ENCODE data around the gene GRAP.

GRAP gene

DNA sequence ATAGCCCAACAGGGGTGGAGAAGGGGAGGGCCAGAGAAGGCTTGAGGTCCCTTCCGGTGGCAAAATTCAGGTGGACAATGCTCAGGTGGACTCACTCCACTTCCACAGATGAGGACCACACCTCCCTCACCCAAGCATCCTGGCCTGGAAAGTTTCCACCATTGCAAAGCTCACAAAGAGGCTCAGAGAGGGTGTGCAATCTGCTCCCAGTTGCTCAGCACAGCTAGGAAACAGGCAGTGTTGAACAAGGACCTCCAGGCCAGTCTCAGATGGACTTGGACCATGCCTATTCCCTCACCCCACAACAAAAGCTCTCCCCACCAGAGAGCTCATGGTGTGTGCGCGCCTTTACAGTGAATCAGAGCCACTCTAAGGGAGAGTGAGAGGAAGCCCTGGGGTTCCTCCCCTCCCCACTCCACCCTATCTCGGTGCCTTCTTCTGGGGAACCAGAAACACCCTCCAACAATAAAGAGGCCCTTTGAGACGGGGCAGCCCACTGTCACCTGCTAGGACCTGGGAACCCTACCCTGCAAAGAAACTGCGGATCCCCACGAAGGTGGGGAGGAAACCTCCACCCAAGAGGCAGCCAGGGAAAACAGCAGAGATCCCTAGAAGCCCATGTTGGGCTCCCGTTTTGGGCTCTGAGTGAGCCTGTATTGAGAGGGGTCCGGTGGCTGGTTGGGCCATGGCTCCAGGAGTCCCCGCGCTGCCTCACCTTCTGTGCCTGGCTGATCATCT lies 43.8 kb downstream of the GRAP start:
- no peak for DNase-seq (ENCODE audit: low spot score)

DNA sequence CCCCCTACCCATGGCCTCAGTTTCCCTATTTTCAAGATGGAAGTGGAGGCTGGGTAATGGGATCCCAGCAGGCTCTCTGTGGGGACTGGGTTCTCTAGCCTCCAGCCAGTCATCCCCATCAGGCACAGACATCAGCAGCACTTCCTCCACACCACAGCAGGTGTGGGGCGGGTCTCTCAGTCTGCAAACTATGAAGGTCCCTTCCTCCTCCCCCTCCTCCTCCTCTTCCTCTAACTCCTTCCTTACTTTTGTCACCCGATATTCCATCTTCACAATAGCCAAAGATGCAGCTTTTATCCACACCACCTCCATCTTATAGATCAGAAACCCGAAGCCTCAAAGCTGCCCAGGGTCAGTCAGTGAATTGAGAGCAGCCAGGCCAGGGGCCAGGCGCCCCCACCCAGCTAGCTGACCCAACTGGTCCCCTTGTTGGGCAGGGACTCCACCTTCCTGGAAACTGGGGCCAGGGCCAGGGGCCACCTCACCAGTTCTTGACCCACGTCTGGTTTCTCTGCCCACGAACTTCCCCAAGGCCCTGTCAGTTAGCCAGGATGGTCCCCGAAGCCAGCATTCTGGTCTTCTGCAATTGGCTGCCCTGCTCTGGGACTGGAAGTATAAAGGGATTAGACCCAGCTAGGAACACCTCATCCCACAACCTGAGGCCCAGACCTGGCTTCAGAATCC lies 44.7 kb downstream of the GRAP start:
- DNase-seq (ENCODE audit: low spot score) = no peak

DNA sequence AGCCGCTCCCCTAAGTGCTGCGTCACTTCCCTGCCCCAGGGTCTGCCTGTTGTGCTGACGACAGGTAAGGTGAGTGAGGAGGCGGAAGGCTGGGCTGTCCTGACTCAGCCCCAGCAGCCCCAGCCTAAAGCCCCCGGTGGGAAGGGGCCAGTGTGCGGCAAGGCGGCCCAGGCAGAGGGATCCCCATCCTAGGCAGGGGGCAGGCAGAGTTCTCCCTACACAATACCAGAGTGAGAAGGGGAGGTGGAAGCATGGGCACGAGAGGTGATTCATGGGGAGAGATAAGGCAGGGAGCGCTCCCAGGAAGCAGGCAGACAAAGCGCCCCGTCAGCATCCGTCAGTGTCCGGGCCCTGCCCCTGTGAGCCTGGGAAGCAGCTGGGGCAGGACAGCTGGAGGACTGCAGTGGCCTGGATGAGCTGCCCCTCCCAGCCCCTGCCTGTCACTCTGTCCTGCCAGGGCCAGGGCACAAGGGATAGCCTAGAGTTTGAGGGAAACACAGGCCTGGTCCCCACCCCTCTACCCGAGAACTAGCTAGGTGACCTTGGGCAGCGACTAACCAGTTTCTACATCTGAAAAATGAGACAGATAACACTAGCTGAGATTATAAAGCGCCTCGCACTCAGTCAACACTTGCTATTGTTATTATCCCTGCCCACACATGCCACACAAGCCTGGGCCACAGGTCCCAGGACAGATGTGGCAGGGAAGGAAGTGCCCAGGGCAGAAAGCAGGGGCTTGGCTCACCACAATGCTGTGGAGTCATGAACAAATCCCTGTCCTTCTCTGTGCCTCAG lies 46.0 kb downstream of the GRAP start:
- DNase-seq (ENCODE audit: low spot score) = no peak

DNA sequence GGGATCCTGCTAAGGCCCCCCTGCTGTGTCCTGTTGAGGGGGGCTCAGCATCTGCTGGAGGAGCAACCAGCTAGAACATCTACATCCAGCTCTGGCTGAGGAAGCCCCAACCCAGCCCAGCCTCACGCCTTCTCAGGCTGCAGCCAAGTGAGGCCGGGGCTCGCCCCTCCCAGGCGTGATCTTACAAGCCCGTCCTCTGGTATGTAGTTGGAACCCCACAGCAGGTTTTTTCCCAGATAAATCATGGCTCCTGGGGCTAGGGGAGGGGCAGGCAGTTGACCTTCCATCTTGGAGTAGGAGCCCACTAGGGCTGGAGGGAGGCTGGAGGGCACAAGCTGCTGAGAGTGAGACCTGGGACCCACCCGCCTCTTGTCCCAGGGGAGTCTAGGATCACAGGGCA lies 46.8 kb downstream of the GRAP start:
- no peak for DNase-seq (ENCODE audit: low spot score)

DNA sequence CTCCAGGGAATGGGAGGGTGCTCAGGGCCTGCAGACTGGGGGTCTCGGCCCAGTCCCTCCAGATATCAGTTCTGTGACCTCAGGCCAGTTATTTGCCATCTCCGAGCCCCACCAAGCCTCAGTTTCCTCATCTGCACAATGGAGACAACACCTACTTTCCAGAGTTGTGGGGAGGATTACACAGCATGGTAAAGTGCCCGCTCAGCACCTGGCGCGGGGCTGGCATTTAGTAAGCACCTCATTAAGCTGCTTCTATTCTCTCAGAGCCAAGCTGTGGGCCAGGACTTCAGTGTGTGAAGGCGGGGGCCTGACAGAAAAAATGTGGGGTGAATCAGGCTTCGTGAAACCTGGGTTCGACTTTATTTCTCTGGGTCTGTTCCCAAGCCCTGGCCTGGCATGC lies 47.4 kb downstream of the GRAP start:
- no peak for DNase-seq (ENCODE audit: low spot score)

DNA sequence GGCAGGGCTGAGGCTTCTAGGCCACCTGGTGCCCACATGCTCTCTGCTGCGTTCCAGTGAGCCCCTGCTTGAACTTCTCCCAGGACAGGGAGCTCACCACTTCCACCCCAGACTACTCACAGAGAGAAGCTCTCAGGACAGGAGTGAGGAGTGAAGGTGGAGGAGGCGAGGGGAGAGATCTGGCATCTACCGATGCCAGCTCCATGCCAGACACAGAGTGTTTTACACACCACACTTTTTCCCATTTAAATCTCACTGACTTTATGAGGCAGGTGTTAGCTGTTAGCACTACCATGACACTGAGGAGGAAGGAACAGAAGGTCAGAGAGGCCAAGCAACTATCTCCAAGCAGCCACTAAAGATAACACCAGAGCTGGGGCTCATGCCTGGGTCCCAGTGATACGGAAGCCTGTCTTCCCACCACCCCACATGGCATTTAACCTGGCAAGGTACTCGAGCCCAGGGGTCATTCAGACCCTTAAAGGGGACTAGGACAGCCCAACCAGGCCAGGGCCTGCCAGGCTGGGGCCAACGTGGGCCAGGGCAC lies 49.0 kb downstream of the GRAP start:
- no peak for DNase-seq (ENCODE audit: low spot score)

DNA sequence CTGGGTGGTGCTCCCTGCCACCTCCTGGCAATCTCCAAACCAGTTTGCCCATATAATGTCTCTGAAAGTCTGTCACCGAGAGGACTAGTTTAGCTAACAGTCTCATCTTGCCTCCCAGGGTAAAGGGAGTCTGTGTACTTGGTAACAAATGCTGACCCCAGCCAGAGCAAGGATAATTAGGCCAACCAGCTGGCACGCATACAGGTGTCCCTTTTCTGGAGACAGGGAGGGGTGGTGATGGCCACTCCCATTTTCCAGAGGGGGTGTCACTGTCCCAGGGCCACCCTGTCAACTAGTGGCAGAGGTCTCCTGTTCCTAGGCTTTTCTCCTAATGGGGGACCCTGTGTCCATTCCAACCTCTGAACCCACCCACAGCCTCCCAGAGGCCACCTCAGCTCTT lies 50.3 kb downstream of the GRAP start:
- no peak for DNase-seq (ENCODE audit: low spot score)

DNA sequence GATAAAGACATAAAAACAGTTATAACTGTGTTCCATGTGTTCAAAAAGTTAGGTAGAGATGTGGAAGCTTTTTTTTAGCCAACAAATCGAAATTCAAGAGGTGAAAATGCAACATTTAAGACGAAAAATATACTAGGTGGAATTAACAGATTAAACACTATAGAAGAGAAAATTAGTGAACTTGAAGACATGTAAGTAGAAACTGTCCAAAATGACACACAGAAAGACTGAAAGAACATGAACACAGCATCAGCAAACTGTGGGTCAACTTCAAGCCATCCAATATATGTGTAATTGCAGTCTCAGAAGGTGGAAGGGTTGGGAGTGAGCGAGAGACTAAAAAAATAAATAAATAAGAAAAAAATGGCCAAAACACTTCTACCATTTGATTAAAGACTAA lies 51.5 kb downstream of the GRAP start:
- DNase-seq (ENCODE audit: low spot score) = no peak

DNA sequence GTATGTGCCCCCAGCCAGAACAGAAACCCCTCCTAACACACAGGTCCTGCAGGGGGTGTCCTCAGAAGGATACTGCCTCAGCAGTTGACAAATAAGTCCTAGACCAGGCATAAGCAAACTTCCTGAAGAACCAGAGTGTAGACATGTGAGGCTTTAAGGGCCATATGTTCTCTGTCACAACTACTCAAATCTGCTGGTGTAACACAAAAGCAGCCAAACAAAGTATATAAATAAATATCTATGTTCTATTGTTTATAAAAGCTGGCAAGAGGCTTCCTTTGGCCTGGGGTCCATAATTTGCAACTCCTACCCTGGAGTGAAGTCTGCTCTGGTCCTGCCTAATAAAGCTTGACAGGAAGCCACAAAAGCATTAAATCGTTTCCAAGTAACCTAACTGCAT lies 52.1 kb downstream of the GRAP start:
- no peak for DNase-seq (ENCODE audit: low spot score)

DNA sequence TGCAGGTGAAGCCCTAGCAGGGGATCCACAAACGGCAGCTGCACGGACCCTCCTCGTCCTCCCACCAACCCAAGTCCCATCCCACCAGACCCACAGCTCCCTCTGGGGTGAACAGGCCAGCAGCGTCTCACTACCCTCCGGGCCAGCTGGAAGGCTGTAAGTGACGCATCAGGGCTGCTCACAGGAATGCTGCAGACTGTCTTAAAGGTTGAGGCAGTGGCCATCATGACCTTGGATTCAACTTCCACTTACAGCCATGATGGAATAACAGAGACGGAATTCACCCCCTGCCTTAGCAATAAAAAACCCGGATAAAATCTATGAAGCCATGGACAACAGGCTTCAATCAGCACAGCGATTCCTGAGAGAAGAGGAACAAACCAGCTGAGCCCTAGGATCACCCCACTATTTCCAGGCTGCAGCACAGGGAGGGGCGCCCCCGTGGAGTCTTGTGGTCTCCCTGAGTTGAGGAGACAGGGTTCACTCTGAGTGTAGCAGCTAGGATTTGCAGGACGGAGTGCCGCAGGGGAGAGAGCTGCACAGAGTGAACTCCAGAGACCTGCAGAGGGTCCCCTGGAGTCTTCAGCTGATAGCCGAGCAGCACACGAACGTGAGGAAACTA lies 52.7 kb downstream of the GRAP start:
- DNase-seq (ENCODE audit: low spot score) = no peak

DNA sequence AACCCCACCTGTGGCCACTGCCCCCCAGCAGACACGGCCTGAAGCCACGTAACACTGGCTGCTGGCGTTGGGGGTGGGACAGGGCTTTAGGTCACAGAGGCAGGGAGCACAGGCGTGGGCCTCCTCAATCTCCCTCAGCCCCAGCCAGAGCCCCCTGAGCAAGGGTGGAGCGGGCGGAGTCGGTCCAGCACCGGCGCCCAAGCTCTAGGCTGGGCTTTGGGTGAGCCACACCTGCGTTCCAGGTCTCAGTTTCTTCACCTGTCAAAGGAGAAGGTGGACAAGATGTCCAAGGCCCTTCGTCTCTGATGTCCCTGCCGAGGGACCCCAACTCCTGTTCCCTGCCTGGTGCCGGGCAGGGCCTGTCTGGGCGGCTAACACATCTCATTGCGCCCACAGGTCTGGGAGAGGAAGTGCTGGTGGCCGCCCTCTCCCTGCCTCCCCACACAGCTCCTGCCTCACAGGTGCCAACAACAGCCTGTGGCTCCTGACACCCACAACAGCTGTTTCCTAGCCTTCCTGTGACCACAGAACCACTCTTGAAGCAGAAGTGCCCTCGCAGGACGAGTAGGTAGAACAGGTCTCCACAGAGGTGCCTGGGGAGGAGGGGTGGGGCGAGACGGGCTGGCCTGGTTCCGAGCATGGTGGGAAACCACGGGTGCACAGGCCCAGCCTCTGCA lies 54.2 kb downstream of the GRAP start:
- DNase-seq (ENCODE audit: low spot score) = no peak

DNA sequence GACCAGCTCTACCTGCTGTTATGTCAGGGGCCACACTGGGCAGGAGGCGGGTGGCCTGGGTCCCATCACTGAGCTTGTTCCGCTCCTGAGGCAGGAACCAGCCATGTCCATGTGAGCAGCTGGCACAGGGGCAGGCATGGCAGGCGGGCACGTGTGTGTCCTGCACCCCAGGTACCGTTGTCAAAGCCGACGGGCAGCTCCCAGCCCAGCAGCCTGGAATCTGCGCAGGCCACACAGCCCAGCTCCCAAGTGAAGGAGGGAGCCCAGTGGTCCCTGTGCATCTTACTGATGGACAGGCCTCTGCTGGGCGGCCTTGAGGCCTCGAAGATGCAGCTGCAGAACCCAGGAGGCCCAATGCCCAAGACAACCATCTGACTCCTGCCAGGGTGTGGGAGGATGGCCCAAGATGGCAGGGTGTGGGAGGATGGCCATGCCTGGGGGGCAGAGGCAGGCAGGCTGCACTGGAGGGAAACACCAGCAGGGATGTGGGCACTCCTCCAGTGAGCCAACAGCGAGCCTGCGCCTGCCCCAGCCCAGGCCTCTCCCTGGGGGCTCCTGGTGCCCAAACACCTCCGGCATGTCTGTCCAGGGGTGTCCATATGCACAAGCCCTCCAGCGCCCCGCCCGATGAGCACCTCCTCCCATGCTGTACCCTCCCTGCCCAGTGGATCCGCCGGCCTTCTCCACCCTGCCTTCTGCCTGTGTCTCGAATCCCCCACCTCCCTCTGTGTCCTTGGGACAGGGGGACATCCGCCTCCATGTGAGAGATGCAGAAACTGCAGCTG lies 55.0 kb downstream of the GRAP start:
- no peak for DNase-seq (ENCODE audit: low spot score)

DNA sequence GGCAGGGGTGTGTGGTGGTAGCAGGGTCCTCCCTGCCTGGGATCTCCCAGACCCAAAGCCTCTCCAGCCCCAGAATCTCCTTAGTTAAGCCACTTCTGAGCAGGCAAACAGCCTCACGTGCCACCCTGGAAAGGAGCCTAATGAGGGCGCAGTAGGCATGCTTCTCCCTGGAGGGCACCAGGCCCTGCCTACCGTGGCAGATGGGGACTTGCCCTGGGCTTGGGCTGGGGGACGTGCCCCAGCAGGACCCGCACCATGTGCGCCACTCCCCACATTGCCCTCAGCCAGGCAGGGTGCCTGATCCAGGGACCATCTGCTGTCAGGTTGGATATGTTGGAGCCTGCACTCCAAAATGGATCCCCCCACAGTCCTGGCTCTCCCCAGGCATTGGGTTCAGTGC lies 56.4 kb downstream of the GRAP start:
- DNase-seq (ENCODE audit: low spot score) = no peak

DNA sequence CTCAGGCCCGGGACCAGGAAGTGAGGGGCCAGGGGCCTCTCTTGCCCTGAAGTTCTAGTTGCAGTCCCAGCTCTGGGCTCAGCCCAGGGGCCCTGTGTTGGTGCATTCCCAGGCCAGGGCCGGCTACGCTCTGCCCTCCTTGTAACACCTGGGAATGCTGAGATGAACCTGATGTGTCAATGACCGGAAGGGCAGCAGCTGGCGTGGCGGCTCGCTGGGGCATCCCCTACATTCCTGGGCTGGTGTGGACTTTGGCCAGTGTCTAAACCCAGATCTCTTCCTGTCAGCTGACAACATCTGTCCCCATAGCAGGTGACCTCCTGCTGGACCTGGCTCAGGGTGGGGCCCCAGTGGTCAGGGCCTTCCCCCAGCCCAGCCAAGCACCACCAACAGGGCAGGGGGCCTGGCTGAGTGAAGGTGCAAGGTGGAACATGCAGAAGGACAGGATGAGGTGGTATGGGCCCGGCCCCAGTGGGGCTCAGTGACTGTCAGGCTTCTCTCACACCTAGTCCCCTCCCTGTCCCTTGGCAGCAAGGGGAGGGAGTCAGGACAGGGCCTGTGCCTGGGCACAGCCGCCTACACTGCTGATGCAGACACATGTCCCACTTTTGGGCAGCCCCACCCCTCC lies 58.1 kb downstream of the GRAP start:
- no peak for DNase-seq (ENCODE audit: low spot score)

DNA sequence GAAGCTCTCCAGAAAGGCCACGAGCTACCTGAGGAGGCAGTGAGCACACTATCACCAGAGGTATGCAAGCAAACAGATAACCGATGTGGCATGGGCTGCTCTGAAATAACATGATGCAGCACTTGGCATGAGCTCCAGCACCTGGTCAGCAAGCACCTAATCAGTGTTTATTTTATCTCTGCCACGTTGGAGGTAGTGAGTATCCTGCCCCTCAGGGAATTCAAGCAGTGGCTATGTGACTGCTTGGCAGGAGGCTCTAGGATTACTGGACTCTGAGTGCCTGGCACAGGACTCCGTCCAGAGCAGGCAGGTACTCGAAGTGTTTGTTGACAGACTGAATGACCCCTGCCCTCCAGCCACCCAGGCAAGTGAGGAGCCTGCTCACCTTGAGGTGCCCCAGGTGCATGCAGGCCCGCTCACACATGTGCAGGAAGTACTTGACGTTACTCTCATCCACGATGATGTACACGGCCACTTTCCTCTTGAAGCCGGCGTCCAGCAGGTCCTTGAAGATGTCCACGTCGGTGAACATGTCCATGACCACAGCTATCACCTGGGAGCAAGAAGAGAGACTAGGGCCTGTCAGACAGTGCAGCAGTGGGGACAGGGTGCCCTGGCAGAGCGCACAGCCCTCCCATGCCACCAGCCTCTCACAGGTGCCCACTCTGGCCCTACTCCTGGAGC lies 58.8 kb downstream of the GRAP start:
- no peak for DNase-seq (ENCODE audit: low spot score)

DNA sequence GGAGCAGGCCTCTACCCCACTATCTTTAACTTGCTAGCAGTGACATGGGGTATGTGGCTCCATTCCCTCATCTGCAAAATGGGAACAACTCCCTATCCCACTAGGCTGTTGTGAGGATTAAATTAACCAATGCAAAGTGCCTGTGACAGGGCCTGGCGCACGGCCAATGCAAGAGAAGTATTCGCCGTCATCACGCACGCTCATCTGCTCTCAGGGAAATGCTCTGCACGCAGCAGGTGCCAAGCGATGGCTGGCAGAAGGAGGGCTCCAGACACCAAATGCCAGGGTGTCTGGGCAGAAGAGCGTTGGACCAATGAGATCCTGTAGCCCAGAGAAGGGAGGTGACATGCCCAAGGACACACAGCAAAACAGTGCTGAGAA lies 59.5 kb downstream of the GRAP start:
- no peak for DNase-seq (ENCODE audit: low spot score)

DNA sequence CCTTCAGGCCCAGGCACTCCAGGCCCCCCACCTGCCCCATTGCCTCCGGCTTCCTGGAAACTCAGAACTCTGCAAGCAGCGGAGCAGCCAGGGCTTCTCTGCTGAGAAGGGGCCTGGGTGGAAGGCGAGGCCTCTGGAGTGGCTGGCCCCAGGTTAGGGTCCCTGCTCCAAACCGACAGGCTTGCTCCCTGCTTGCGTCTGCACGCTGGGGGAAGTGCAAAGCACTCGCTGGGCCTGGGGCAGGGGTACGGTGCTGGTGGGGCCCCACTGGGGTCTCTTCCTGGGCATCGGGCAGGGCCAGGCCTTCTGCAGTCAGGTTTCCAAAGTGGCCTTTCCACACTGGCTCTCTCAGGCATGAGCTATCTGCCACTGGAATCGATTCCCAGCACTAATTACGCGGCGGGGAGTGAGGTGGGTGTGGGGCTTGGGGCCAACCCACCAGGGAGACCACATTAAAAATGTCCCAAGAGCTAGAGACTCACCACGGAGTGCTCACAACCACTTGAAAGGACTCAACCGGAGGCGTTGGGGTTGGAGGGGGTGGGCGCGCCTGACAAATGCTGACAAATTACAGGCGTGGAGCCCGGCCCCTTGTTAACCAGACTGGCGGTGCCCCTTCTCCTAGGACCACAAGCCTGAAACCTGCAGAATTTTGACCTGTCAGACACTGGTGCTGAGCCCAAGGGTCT lies 60.1 kb downstream of the GRAP start:
- DNase-seq (ENCODE audit: low spot score) = no peak

DNA sequence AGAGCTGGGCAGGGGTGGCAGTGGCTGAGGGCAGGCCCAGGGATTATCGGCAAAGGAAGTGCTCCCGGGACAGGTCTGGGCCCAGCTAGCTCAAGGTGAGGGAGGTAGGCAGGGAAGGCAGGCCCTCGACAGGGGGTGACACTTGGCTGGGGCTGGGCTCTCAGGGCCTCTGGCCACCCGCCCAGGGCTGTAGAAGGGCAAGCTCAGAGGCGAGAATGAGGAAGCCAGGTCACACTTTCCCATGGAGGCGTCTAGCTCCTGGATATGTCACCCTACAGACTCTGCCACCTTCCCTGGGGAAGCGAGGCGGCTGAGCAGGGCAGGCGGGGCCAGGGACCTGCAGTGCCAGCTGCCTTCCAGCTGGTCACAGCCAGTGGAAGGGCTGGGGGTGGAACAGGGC lies 61.3 kb downstream of the GRAP start:
- DNase-seq (ENCODE audit: low spot score) = no peak
